Fibroblast of peridontal ligament (primary cell): ENCODE measurements around the gene NRXN2.
"Not testable (repeated sequence)": the region's sequence is repeated elsewhere in the genome, so short reads cannot be mapped to it uniquely, and the experiment has no call there.

ENCODE experiments used
- DNase-seq: peaks from one replicate; pipeline ENCODE4 v3.0.0-alpha.2; 2010; ENCODE audit errors: extremely low read depth

The NRXN2 gene

DNA sequence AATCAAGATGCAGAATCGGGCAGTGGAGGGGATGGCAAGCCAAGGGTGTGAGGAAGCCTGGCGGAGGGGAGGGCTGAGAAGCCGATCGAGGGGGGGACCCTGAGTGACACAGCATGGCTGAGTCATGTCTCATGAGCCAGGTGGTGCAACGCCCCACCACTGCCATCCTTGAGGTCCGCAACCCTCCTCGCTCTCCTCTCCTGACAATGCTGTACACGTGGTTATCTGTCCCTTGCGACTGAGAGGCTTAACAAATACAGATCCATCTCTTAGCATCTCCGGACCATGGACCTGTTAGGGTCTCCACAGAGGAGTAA, 117.8 kb downstream of the NRXN2 start:
- no peak for DNase-seq

DNA sequence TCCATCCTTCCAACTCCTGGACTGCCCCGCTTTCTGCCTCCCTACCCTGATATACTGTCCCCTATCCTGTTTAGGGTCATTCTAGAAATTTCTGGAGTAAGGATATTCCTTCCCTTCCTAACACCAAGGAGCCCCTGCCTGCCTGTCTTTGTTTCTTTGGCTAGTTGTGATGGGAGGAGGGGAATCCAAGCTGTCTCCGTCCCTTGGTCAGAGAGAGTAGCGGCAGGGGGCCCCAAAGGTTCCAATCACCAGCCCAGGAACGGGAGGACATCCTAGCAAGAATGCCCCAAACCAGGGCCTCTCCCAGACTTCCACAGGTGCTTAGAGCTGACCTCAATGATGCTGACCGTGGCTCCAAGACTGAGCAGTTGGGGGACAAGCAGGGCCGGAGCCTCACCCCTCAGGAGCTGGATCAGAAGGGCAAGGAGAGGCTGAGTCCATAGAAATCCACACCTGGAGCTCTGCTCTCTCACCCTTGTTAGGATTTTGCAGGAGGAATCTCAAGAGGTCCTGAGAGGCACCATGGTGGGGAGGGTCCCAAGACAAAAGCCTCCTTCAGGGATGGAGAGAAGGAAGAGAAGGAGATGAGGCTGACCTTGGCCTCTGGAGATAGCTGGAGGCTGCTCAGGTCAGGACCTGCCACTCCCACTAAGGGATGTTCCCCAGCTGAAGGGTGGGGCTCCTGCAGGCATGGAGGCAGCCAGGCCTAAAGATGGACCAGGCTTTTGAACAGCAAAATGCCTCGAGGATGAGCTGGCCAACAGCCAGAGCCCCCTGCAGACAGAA, 118.3 kb downstream of the NRXN2 start:
- DNase-seq = no peak

DNA sequence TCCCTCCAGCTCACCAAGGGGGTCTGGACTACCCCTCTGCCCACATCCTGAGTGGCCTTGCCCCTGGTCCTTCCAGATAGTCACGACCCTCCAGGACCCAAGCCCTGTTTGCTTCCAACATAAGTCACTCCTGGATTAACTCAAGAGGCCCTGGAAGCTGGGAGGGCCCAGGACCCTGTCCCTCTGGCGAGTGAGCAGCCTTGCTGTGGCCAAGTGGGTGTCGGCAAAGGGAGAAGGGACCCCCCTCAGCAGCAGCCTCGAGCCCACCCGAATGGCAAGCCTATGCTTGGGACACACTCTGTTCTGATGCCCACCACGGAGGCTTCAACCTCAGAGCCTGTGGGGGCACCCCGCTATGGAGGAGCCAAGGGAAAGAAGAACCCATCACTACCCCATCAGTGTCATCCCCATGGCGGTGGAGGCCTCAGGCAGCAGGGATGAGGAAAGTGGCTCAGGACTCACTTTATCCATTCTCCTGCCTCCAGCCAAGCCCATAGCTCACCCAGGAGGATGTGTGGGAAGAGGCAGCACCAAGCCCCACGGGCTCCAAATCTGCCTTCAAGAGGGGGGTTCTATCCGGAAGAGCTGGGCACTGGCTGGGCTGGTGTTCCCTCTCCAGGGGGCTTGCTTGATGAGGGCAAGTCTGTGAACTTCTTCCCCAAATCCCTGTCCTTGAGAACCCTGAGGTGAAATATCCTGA, 119.4 kb downstream of the NRXN2 start:
- no peak for DNase-seq

DNA sequence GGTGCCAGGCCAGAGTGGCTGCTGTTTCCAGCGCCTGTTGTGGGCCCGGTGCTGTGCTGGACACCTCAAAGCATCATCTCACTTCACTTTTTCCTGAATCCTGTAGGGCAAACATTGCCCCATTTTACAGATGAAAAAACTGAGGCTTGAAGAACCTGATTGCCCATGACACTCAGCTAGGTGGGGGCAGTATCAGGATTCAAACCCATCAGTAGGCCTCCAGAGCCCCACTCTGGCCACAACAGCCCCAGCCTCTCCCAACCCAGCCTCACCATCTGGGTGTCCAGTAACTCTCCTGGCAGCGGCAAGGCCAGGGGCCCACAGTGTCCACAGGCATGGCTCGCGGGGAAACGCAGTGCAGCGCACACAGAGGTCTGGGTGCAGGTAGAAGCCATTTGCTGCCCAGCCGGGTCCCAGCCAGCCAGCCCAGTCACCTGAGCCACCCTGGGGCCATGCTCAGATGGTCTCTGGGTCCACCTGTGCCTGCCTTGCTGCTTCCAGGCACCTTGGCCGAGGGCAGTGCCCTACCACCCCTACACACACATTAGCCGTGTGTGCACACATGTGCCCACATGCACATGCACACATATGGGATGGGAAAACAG, 120.4 kb downstream of the NRXN2 start:
- no peak for DNase-seq

DNA sequence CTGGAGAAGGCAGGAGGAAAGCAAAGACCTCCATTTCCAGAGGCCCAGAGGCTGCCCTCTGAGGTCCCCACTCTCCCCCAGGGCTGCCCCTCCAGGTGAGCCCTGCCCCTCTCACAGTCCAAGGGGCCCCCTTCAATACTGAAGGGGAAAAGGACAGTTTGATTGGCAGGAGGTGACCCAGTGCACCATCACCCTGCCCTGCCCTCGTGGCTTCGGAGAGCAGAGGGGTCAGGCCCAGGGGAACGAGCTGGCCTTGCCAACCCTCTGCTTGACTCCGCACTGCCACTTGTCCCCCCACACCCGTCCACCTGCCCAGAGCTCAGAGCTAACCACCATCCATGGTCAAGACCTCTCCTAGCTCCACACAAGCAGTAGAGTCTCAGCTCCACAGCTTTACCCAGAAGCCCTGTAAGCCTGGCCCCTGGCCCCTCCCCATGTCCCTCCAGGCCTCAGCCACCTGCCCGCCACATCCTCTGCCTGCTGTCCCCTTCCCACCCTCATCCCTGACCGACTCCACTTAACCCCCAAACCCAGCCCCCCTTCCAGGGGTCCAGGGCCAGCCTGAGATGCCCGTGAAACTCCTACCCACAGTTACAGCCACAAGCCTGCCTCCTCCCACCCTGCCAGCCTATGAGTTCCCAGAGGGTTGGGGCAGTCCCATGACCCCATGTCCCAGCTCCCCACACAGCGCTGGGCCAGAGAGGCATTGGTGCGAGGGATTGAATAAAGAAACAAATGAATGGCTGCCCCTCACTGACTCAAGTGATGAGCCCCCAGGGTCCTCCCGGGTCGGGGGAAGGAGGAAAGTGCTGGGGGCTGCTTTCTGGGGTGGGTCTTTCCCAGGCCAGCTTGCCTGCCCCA, 121.2 kb downstream of the NRXN2 start:
- no peak for DNase-seq

DNA sequence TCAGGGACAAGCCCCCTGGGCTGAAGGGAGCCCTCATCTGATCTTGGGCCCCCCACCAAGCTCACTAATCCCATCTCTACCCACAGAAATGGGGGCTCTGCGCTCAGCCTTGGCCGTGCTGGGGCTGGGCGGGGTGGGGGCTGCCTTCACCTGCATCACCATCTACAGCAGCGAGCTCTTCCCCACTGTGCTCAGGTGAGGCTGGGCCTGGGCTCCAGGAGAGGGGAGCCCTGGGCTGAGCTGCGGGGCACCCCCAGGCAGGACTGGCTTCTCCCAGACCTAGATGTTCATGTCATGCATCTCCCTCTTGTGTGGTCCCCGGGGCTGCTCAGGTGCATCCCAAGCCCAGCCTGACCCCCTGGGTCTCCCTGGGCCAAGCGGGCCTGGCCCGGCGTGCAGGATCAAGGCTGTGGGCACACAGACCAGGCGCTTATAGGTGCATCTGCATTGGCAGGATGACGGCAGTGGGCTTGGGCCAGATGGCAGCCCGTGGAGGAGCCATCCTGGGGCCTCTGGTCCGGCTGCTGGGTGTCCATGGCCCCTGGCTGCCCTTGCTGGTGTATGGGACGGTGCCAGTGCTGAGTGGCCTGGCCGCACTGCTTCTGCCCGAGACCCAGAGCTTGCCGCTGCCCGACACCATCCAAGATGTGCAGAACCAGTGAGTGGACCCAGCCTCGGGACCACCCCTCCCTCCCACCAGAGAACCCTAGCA, 122.6 kb downstream of the NRXN2 start:
- DNase-seq = no peak

DNA sequence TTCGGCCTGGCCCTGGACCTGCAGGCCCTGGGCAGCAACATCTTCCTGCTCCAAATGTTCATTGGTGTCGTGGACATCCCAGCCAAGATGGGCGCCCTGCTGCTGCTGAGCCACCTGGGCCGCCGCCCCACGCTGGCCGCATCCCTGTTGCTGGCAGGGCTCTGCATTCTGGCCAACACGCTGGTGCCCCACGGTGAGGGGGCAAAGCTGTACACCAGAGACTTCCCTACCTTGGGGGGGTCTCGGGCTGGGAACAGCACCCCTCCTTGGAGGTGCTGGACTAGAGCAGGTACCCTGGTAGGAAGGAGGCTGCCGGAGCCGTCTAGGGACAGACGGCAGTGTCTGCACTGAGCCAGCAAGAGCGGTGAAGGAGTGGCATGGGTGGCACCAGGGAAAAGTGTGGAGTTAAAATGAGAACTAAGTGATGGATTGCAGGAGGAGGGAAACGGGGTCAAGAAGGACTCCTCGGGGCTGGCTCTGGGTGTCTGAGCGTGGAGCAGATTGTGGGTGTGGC, 123.2 kb downstream of the NRXN2 start:
- DNase-seq = no peak

DNA sequence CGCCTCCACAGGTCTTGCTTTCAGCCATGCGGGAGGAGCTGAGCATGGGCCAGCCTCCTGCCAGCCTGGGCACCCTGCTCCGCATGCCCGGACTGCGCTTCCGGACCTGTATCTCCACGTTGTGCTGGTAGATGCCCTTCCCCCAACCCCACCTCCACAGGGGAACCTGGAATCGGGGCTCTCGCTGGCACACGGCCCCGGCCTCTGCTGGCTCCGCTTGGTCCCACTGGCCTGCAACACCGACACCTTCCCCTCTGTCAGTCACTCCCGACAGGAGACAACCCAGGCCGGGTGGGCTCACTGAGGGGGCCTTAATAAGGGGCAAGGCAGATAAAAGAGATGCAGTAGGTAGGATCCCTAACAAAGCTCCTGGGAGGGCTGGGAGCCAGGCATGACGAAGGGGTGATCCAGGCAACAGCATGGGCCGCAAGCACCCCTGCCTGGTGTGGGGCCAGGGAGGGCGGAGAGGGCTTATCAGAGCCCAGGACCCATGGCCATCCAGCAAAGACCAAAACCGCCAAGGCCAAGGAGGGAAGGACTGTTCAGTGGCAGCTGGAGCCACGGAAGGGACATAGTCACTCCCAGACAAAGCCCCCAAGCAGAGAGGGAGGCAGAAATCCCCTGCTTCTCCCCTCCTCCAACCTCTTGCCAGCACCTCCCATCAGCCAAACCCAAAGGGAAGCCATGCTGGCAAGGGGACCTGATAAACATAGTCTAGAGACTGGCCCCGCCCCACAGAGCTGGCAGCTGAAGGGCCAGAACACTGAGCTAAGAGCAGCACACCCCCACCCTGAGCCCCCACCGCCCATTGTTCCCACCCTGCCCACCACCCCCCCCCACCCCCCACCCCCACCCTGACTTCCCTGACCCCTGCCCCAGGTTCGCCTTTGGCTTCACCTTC, 124.0 kb downstream of the NRXN2 start:
- DNase-seq = no peak

DNA sequence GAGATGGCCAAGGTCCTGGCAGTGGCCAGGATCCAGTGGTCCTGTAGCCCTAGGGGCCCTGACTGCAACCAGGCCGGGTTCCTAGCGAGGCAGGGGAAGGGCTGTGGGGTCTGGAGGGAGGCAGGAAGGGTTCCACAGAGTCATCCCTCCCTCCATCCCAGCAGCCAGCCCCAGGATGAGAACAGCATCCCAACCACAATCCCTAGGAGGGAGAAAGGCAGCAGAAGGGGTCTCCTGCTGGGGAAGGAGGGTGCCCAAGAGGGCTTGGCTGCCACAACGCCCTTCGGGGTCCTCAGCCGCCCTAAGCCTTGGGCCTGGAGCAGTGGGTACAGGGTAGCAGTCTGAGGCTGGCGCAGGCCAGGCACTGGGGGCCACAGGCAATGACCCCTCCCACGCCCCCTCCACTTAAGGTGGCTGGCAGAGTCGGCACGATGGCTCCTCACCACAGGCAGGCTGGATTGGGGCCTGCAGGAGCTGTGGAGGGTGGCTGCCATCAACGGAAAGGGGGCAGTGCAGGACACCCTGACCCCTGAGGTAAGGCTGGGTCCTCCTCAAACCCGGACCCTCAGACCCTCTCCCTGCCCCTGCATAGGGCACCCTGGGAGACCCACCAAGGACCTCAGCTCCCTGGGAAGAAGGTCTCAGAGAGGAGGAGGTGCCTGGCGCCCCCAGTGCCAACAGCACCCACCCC, 124.7 kb downstream of the NRXN2 start:
- DNase-seq = no peak

DNA sequence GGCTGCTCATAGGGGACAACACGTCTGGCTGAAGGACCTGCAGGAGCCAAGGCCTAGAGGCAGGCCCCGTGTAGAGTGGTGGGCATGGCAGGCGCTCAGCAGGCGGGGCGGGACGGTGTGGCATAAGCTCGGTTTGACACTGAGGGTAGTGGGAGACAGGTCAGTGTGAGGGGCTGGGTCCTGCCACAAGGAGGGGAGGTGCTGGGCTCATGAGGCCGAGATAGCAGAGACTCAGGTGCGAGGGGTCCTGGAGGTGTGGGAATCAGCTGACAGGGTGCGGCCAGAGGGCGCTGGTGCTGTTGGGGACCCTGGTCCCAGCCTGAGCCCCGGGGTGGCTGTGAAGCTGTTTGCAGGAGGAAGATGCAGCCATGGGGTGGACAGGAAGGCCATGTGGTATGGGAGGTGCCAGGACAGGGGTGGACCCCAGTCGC, 125.3 kb downstream of the NRXN2 start:
- no peak for DNase-seq

DNA sequence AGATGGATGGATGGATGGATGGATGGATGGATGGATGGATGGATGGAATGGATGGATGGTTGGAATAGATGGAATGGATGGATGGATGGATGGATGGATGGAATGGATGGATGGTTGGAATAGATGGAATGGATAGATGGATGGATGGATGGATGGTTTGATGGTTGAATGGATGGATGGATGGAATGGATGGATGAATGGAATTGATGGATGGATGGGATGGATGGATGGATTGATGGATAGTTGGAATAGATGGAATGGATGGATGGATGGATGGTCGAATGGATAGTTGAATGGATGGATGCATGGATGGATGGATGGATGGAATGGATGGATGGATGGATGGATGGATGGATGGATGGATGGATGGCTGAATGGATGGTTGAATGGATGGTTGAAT, 127.1 kb downstream of the NRXN2 start:
- DNase-seq = not testable (repeated sequence)

DNA sequence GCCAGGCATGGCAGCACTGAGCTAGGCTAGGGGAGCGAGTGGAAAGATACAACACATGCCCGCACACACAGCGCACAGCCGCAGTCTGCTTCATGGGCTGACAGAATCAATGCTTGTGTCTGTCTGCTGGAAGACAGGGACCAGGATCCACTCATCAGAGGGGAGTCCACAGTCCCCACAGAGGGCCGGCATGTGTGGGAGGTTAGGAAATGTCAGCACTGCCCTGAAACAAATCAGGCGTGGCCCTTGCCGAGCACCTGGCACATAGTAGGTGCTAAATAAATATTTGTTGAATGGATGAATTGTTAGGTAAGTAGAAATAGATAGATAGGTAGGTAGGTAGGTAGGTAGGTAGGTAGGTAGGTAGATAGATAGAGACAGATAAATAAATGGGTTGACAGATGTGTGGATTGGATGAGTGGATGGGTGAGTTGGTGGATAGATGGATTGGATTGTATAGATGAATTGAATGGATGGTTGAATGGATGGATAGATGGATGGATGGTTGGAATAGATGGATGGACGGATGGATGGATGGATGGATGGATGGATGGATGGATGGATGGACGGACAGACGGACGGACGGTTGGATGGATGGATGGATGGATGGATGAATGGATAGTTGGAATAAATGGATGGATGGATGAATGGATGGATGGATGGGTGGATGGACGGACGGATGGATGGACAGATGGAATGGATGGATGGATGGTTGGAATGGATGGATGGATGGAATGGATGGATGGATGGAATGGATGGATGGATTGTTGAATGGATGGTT, 128.6 kb downstream of the NRXN2 start:
- DNase-seq = no peak

DNA sequence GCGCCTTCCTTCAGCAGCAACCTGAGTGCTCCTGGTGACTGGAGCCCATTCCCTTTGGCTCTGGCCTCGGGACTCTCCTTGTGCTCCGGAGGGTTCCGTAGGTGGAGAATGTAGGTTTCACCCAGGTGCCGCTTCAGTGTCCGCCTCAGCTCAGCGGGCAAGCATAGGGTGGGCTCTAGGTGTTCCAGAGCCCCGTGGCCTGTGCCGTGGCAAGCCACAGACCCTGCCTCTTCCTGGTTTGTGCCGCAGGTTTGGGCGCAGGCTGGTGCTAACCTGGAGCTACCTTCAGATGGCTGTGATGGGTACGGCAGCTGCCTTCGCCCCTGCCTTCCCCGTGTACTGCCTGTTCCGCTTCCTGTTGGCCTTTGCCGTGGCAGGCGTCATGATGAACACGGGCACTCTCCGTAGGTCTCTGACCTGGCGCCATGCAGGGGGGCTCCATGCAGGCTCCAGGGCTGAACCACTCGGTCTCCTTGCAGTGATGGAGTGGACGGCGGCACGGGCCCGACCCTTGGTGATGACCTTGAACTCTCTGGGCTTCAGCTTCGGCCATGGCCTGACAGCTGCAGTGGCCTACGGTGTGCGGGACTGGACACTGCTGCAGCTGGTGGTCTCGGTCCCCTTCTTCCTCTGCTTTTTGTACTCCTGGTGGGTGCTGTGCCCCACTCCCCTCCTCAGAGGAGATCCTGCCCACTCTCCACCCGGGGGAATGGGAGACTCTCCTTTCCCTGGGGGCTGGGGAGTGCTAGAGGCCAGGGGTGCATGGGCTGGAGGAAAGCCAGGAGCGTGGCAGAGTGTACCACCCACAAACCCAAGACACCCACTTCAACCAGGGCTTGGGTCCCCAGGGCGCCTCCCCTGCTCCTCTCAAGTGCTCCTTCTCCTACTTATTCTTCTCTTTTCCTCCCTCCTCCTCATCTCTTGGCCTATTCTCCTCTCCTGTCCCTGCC, 129.6 kb downstream of the NRXN2 start:
- DNase-seq = no peak

DNA sequence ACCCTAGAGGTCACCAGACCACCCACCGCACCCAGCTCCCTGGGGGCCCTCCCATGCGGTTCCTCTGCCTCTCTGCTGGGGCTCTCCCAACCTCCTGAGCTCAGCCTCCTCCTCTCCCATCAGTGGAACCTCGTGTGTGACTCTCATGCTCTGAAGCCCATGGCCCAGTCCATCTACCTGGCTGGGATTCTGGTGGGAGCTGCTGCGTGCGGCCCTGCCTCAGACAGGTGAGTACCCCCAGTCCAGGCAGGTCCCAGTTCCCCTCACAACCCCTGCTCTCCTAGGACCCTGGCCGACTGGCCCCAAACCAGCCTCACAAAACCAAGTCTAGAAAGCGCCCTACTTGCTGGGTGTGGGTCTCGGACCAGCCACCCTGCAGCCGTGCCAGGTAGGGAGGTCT, 130.3 kb downstream of the NRXN2 start:
- DNase-seq = no peak

DNA sequence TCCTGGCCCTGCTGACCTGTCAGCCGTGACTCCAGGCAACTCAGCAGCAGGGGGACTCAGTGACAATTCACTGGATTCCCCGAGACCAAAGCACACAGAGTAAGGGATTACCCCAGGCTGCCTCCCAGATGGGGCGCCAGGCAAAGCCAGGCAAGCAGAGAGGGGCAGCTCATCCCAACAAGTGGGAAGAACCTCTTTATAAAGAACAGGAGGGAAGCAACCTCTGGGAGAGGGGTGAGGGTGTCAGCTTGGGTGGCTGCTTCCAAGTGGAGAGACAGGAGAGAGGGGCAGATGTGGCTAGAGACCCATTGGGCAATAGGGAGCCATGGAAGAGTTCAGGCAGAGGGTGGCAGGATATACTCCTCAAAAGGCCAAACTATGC, 130.8 kb downstream of the NRXN2 start:
- no peak for DNase-seq

DNA sequence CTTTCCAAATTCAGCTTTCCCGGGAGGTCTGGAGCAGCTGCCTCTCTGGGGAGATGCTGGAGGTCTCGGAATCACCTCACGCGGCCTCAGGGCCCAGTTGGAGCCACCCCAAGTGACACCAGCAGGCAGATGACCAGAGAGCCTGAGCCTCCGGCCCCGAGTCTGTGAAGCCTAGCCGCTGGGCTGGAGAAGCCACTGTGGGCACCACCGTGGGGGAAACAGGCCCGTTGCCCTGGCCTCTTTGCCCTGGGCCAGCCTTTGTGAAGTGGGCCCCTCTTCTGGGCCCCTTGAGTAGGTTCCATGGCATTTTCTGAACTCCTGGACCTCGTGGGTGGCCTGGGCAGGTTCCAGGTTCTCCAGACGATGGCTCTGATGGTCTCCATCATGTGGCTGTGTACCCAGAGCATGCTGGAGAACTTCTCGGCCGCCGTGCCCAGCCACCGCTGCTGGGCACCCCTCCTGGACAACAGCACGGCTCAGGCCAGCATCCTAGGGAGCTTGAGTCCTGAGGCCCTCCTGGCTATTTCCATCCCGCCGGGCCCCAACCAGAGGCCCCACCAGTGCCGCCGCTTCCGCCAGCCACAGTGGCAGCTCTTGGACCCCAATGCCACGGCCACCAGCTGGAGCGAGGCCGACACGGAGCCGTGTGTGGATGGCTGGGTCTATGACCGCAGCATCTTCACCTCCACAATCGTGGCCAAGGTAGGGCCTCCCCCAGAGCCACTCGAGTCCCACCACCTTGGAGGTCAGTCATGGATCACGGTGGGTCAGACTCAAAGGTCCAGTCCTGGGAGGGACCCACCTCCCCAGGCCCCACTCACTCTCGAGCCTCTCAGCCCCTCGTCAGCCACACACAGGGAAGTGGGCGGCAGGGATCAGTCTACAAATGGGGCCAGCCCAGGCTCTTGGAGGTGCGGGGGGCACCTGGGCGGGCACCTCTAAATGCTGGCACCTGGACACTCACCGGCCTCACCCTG, 131.5 kb downstream of the NRXN2 start:
- no peak for DNase-seq
